GM12873 (cell line): ENCODE results near the gene SHC4.
A peak's percentile ranks its signal among the peaks of the same experiment; 100 is the strongest.

Experiments used
- CTCF ChIP-seq: IDR thresholded peaks from 2 replicates; pipeline ENCODE4 v1.5.1; 2012; ENCODE audit warnings: low read depth, mild to moderate bottlenecking, moderate library complexity, low read length, control low read depth; ENCODE audit not compliant: insufficient read depth; ENCODE audit errors: missing control alignments

The SHC4 gene

DNA sequence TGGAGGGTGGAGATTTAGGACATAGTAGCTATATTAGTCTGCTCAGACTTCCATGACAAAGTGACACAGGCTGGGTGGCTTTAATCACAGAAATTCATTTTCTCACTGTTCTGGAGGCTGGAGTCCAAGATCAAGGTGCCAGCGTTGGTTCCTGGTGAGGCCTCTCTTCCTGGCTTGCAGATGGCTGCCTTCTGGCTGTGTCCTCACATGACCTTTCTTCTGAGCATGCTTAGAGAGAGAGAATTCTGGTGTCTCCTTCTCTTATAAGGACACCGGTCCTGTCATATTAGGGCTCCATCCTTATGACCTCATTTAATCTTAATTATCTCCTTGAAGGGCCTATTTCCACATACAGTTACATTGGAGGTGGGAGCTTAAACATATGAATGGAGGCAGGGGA, 14.9 kb upstream of the SHC4 start:
- no peak for TF ChIP-seq CTCF

- TF ChIP-seq CTCF: no peak
Measured at GRCh38 chr15:48976444-48977088, 12.8 kb upstream of the SHC4 start.

GRCh38 chr15:48975472-48976419, 12.0 kb upstream of the SHC4 start:
- TF ChIP-seq CTCF: peak; percentile 81

- no peak for TF ChIP-seq CTCF
Measured at GRCh38 chr15:48974882-48975281, 11.2 kb upstream of the SHC4 start.

- TF ChIP-seq CTCF: no peak
Measured at GRCh38 chr15:48972750-48973503, 9.2 kb upstream of the SHC4 start.

- TF ChIP-seq CTCF: no peak
Measured at GRCh38 chr15:48968066-48968465, 4.3 kb upstream of the SHC4 start.

GRCh38 chr15:48967336-48967735, 3.6 kb upstream of the SHC4 start:
- no peak for TF ChIP-seq CTCF
